Measurements from ENCODE around the gene BACH2. TPM values are rescaled to one million over a fixed set of nuclear protein-coding genes. Genes with fewer than 3 reads are reported as not detected.

BACH2 gene
- total and polyA plus RNA-seq, 12 donors, result 0.16 to 4.7 (median 2.4) TPM

DNA sequence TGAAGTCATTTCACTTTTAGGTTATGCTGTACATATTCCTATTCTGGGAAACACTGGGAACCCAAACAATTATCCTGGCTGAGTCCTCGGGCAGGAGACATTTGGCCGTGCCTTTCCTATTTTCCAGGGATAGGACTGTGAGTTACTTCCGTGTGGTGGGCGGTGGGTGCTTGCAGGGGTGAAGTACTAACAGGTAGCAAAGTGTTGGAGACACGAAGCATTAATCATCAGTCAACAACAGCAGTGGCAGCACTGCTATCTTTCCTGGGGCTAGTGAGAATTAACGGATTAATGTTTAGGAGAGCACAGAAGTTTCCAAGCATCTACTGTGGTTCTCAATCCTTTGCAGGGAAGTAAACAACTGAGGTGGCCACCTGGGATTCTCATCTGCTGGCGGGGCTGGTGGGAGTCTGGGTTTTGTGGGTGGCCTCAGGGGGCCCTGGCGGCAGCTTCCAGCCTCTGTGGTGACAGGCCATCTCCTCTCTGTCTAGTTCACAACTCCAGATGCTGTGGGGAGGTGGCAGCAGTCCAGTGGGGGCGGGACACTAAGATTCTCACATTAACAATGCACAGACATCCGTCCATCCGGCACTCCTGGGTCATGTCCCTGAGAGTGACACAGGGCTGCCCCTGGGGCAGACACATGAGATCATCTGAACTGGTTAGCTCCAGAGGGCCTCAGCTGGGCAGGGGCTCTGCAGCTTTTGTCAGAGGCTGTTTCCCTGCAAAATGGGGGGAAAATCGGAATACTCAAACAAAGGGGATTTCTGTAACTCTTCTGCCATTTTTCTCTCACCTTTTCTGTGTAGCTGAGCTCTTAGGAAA lies 311.5 kb downstream of the BACH2 start:
- H3K4me3 ChIP-seq, result peak overlapping the region in 1 of 10 donors; percentile 3
- no peaks in the 10 kb centered on the region for H3K9me3 ChIP-seq
- H3K4me1 ChIP-seq, result peaks cover 9 to 38% (median 24%) of the 10 kb centered on the region in 9 donors
- H3K27me3 ChIP-seq, result no peaks in the 10 kb centered on the region
- intact Hi-C loops (cut with DNase I), result loop anchor here in 1 of 10 donors (10.0 kb wide), 1 partner anchor 230 kb away; no protein-coding TSS in a partner anchor
- H3K27ac ChIP-seq, result peak overlapping the region in 9 of 10 donors; percentile 41 to 84 (median 66)
- no peak for TF ChIP-seq CTCF (IDR thresholded peaks at IDR 0.05)
- ATAC-seq, result peak; percentile 90 to 96 (median 95)
- no peaks in the 10 kb centered on the region for H3K36me3 ChIP-seq
- peak; percentile 77 to 93 for DNase-seq
- WGBS, 2 donors, result 8 to 13% methylated on average over 12 of the region's 12 CpGs

DNA sequence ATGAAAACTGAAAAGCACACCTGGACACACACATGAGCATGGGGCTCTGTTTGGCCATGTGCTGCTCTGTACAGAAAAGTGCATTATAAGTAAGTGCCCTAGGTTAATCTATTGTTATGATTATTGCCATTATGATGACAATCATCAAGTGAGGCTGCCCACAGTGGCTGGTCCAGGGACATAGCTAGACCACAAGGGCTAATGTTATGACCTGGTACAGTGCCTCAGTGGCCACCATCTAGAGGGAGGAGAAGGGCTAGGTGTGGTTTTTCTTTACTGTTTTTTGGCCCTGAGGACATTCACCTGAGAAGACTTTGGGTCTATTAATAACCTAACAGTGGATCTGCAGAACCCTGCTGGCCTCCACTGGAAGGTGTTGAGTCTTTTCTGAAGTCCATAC lies 316.3 kb downstream of the BACH2 start:
- no peak for TF ChIP-seq CTCF (IDR thresholded peaks at IDR 0.05)
- intact Hi-C loops (cut with DNase I), result loop anchor here in 1 of 10 donors (10.0 kb wide), 1 partner anchor 234 kb away; no protein-coding TSS in a partner anchor
- ATAC-seq, result no peak

GRCh38 chr6:89979481-89980119 lies 317.0 kb downstream of the BACH2 start:
- no peak for TF ChIP-seq CTCF (IDR thresholded peaks at IDR 0.05)
- WGBS, 2 donors, result 96% methylated on average over 6 of the region's 6 CpGs
- no peak overlapping the region for H3K27ac ChIP-seq
- no peak overlapping the region for H3K4me3 ChIP-seq
- H3K9me3 ChIP-seq, result no peaks in the 10 kb centered on the region
- no peaks in the 10 kb centered on the region for H3K27me3 ChIP-seq
- ATAC-seq (no peak), DNase-seq (no peak)
- peaks cover 2 to 37% (median 28%) of the 10 kb centered on the region in 9 donors for H3K4me1 ChIP-seq
- no peaks in the 10 kb centered on the region for H3K36me3 ChIP-seq
- intact Hi-C loops (cut with DNase I), result loop anchor here in 7 of 10 donors (5.0 to 10.0 kb wide), 6 partner anchors 115 to 505 kb away; partner anchors contain the start of gene BACH2 (in 2 of the 7)

More for the DNA sequence above, 316.3 kb downstream of the BACH2 start:
- Histone ChIP-seq H3K36me3 (no peaks in the 10 kb centered on the region), H3K4me1 (peaks cover 2 to 37% (median 32%) of the 10 kb centered on the region in 9 donors), H3K9me3 (no peaks in the 10 kb centered on the region), H3K4me3 (no peak overlapping the region), H3K27me3 (no peaks in the 10 kb centered on the region), H3K27ac (no peak overlapping the region)
- DNase-seq, result no peak

DNA sequence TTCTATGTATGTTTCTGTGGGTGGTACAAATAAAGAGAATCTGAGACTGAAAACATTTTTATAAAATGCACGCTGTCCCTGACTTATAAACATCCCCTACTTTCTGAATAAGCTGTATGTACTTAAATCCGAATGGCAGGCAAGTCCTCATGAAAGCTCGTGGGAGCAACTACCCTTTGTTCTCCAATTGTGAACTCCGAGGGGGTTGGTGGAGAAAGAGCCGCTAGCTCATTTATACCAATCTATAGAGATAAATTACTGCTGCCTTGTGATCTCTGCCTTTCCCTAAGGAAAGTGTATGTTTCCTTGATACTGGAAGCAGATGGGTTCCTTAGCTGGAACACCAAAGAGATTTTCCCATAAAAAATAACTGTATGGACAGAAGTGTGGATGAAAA lies 317.9 kb downstream of the BACH2 start:
- Histone ChIP-seq H3K27me3 (no peaks in the 10 kb centered on the region), H3K9me3 (no peaks in the 10 kb centered on the region), H3K36me3 (no peaks in the 10 kb centered on the region), H3K27ac (no peak overlapping the region), H3K4me1 (peaks cover 2 to 38% (median 29%) of the 10 kb centered on the region in 9 donors), H3K4me3 (no peak overlapping the region)
- ATAC-seq (no peak), DNase-seq (no peak)
- TF ChIP-seq CTCF (IDR thresholded peaks at IDR 0.05), result no peak
- intact Hi-C loops (cut with DNase I), result loop anchor here in 7 of 10 donors (5.0 to 10.0 kb wide), 6 partner anchors 116 to 506 kb away; partner anchors contain the start of gene BACH2 (in 2 of the 7)
- WGBS, 2 donors, result 79 to 85% methylated on average over 5 of the region's 5 CpGs

Measured in heart right ventricle (tissue), 16 donors.